B cell (primary cell): ENCODE data around the gene SLC24A3. TPM values are rescaled to one million over a fixed set of nuclear protein-coding genes. Genes with fewer than 3 reads are reported as not detected.

Source experiments
- ATAC-seq: fragments of 200-7000 bp; cut with Tn5 transposase; one replicate; pipeline ENCODE4 v1.10.0; 2021; ENCODE audit warnings: low read depth, mild to moderate bottlenecking, moderate number of reproducible peaks, moderate library complexity
- CTCF ChIA-PET: fragments of 350-600 bp; sonication (Branson Sonifier 250); formaldehyde crosslinking; loops from one replicate; lab custom pipeline; 2021; ENCODE audit warnings: antibody characterized with exemption, inconsistent platforms; lab: Charles Lee
- POLR2A ChIA-PET: fragments of 350-600 bp; sonication (Branson Sonifier 250); formaldehyde crosslinking; loops from one replicate; lab custom pipeline; 2021; ENCODE audit warnings: antibody characterized with exemption; lab: Charles Lee
- DNase-seq: peaks from one replicate; pipeline ENCODE4 v3.0.0; 2013
- H2AFZ ChIP-seq: 2 replicates; pipeline ENCODE4 v1.6.1; 2012; ENCODE audit warnings: mild to moderate bottlenecking, low read depth, low read length; ENCODE audit not compliant: insufficient read depth, poor library complexity, severe bottlenecking
- H3K27ac ChIP-seq, 2 donors: 1 replicate in 1 of 2; 2 replicates in 1 of 2; pipeline ENCODE4 v1.5.1; 2012 to 2013; ENCODE audit warnings: low read length in 2 of 2, mild to moderate bottlenecking in 2 of 2, moderate library complexity in 1 of 2
- H3K27me3 ChIP-seq, 4 experiments: fragments of 200-600 bp in 1 of 4; sonication (generic) in 1 of 4; replicated peaks in 1 of 4; 1 replicate in 2 of 4; 2 replicates in 2 of 4; pipeline versions ENCODE4 v1.6.1 to v1.7.0; 2013 to 2016; ENCODE audit warnings: low read length in 3 of 4, mild to moderate bottlenecking in 2 of 4, mixed read lengths in 1 of 4, moderate library complexity in 1 of 4; ENCODE audit not compliant: insufficient read depth in 4 of 4, control insufficient read depth in 3 of 4; ENCODE audit errors: control extremely low read depth in 1 of 4
- H3K36me3 ChIP-seq, 2 experiments: replicated peaks in 1 of 2; 1 replicate in 1 of 2; 2 replicates in 1 of 2; pipeline versions ENCODE4 v1.6.1 to v1.7.1; 2013; ENCODE audit warnings: low read length in 1 of 2; ENCODE audit not compliant: insufficient read depth in 2 of 2, control insufficient read depth in 1 of 2; ENCODE audit errors: control extremely low read depth in 1 of 2, extremely low read depth in 1 of 2
- H3K4me1 ChIP-seq, 2 donors: fragments of 200-600 bp in 1 of 2; sonication (generic) in 1 of 2; 1 replicate in 1 of 2; 2 replicates in 1 of 2; pipeline versions ENCODE4 v1.5.1 to v1.6.1; 2013 to 2017; ENCODE audit warnings: low read length in 2 of 2; ENCODE audit not compliant: control insufficient read depth in 2 of 2, insufficient read depth in 2 of 2
- H3K4me2 ChIP-seq: replicated peaks from 2 replicates; pipeline ENCODE3; 2012; ENCODE audit warnings: mild to moderate bottlenecking, low read depth, low read length; ENCODE audit not compliant: poor library complexity, severe bottlenecking
- H3K4me3 ChIP-seq, 5 experiments: fragments of 200-600 bp in 1 of 5; sonication (generic) in 1 of 5; 1 replicate in 3 of 5; 2 replicates in 2 of 5; pipeline versions ENCODE4 v1.5.1 to v1.7.0; 2011 to 2016; ENCODE audit warnings: low read length in 4 of 5, mild to moderate bottlenecking in 4 of 5, low read depth in 2 of 5, control low read depth in 1 of 5, moderate library complexity in 1 of 5; ENCODE audit not compliant: insufficient read depth in 1 of 5; ENCODE audit errors: control extremely low read depth in 1 of 5, extremely low read depth in 1 of 5
- H3K79me2 ChIP-seq: fragments of 200-600 bp; sonication (generic); one replicate; pipeline ENCODE4 v1.6.0; 2016; ENCODE audit warnings: low read length; ENCODE audit not compliant: control insufficient read depth, insufficient read depth
- H3K9ac ChIP-seq: fragments of 200-600 bp; sonication (generic); 2 replicates; pipeline ENCODE4 v1.6.1; 2017; ENCODE audit warnings: mild to moderate bottlenecking, low read length, moderate library complexity
- H3K9me3 ChIP-seq, 3 donors: one replicate each; pipeline versions ENCODE4 v1.6.1 to v1.7.1; 2013; ENCODE audit warnings: low read length in 2 of 3; ENCODE audit not compliant: control insufficient read depth in 2 of 3, insufficient read depth in 1 of 3; ENCODE audit errors: control extremely low read depth in 1 of 3
- H4K20me1 ChIP-seq: 2 replicates; pipeline ENCODE4 v1.6.0; 2012; ENCODE audit warnings: mild to moderate bottlenecking, low read length; ENCODE audit not compliant: insufficient read depth, control insufficient read depth, poor library complexity, severe bottlenecking
- H3K27ac Mint-ChIP-seq: one replicate; pipeline ENCODE4 v1.8.0; 2021; ENCODE audit warnings: mixed read lengths
- H3K27me3 Mint-ChIP-seq: one replicate; pipeline ENCODE4 v1.8.0; 2021; ENCODE audit warnings: mixed read lengths
- H3K4me1 Mint-ChIP-seq: one replicate; pipeline ENCODE4 v1.8.0; 2021; ENCODE audit warnings: mixed read lengths
- H3K4me3 Mint-ChIP-seq: one replicate; pipeline ENCODE4 v1.8.0; 2021; ENCODE audit warnings: mixed read lengths
- H3K9me3 Mint-ChIP-seq: one replicate; pipeline ENCODE4 v1.8.0; 2022; ENCODE audit warnings: mixed read lengths; ENCODE audit not compliant: insufficient read depth
- EZH2 ChIP-seq: IDR thresholded peaks from 2 replicates; pipeline ENCODE4 v1.6.1; 2012; ENCODE audit warnings: borderline replicate concordance, low read depth, mild to moderate bottlenecking, moderate library complexity, low read length; ENCODE audit not compliant: insufficient read depth, poor library complexity, severe bottlenecking
- WGBS: methylation state at CpG from one replicate; pipeline ENCODE4 v1.1.5; 2013; ENCODE audit warnings: missing lambda C conversion rate; ENCODE audit not compliant: insufficient coverage; 5-methylcytosine and 5-hydroxymethylcytosine counted together
- intact Hi-C: fragments of 100-400 bp; cut with micrococcal nuclease; formaldehyde crosslinking; loops from one replicate; pipeline ENCODE4 v1.10.0; 2022
- polyA plus RNA-seq: library from polyadenylated mRNA; depleted of rRNA; stranded (reverse); fragments of >200 nt; gene quantifications from 2 replicates; pipeline ENCODE4 v1.2.3, GENCODE V29; 2012
- total RNA-seq, 2 donors: library from RNA; stranded (reverse); fragments of 120-200 nt in 1 of 2; gene quantifications; 1 replicate in 1 of 2; 2 replicates in 1 of 2; pipeline versions ENCODE4 v1.2.3 to v1.2.4, GENCODE V29; 2013 to 2022
- TF ChIP-seq, protein P1 (sequence below): fragments of 200-600 bp; IDR thresholded peaks from one replicate; pipeline ENCODE4 v1.8.0; 2022; ENCODE audit warnings: antibody characterized with exemption, mild to moderate bottlenecking

Gene SLC24A3
- total and polyA plus RNA-seq, 2 donors (not counting 1 experiment from before 2014, with no cell fraction given) = not detected

DNA sequence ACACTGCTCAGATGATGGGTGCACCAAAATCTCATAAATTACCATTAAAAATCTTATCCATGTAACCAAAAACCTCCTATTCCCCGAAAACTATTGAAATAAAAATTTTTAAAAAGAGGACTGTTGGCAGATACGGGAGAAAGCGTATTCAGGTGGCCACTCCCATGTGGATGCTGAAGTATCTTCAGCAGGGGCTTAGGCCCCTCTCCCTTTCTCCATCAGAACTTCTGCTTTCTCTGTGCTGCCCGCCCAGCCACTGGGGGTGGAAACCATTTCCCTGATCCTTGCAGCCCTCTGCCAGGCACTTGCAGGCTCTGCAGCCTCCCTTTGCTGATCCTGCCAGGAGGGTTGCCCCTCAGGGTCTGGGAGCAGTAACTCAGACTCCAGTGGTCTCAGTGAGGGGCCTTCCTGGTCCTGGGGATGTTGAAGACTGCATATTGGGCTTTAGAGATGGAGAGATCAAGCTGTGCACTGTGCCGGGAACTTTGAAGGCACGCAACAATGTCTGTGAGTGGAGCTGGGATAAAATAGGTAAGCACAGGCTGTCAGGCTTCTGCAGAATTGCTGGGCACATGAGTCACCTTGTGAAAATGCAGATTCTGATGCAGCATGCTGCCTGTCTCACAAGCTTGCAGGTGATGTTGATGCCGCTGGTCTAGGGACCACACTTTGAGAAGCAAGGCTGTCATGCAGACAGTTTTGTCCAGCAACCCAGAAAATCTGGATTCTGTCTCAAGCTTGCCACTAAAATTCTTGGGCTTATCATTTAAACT lies 59.6 kb downstream of the SLC24A3 start:
- H3K9me3 ChIP-seq = no peaks in the 10 kb centered on the region
- Mint-ChIP-seq H3K27me3 (peaks cover 10% of the 10 kb centered on the region), H3K4me3 (no peak overlapping the region), H3K9me3 (no peaks in the 10 kb centered on the region), H3K27ac (no peak overlapping the region), H3K4me1 (no peaks in the 10 kb centered on the region)
- no peak overlapping the region for H2AFZ ChIP-seq
- intact Hi-C loops = no loop called here
- no peak overlapping the region for H3K4me3 ChIP-seq
- no peaks in the 10 kb centered on the region for H3K79me2 ChIP-seq
- H3K27ac ChIP-seq = no peak overlapping the region
- no peak overlapping the region for H3K4me2 ChIP-seq
- POLR2A ChIA-PET = no interaction called here
- TF ChIP-seq EZH2 = no peak
- TF ChIP-seq, protein P1, sequence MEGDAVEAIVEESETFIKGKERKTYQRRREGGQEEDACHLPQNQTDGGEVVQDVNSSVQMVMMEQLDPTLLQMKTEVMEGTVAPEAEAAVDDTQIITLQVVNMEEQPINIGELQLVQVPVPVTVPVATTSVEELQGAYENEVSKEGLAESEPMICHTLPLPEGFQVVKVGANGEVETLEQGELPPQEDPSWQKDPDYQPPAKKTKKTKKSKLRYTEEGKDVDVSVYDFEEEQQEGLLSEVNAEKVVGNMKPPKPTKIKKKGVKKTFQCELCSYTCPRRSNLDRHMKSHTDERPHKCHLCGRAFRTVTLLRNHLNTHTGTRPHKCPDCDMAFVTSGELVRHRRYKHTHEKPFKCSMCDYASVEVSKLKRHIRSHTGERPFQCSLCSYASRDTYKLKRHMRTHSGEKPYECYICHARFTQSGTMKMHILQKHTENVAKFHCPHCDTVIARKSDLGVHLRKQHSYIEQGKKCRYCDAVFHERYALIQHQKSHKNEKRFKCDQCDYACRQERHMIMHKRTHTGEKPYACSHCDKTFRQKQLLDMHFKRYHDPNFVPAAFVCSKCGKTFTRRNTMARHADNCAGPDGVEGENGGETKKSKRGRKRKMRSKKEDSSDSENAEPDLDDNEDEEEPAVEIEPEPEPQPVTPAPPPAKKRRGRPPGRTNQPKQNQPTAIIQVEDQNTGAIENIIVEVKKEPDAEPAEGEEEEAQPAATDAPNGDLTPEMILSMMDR = no peak
- H3K9ac ChIP-seq = no peak overlapping the region
- no peaks in the 10 kb centered on the region for H3K36me3 ChIP-seq
- 95% methylated on average over 6 of the region's 7 CpGs for WGBS
- H4K20me1 ChIP-seq = no peaks in the 10 kb centered on the region
- H3K27me3 ChIP-seq = peaks cover 0 to 10% (median 1%) of the 10 kb centered on the region in 4 experiments
- DNase-seq = no peak
- ATAC-seq = no peak
- H3K4me1 ChIP-seq = no peaks in the 10 kb centered on the region
- CTCF ChIA-PET = no interaction called here

DNA sequence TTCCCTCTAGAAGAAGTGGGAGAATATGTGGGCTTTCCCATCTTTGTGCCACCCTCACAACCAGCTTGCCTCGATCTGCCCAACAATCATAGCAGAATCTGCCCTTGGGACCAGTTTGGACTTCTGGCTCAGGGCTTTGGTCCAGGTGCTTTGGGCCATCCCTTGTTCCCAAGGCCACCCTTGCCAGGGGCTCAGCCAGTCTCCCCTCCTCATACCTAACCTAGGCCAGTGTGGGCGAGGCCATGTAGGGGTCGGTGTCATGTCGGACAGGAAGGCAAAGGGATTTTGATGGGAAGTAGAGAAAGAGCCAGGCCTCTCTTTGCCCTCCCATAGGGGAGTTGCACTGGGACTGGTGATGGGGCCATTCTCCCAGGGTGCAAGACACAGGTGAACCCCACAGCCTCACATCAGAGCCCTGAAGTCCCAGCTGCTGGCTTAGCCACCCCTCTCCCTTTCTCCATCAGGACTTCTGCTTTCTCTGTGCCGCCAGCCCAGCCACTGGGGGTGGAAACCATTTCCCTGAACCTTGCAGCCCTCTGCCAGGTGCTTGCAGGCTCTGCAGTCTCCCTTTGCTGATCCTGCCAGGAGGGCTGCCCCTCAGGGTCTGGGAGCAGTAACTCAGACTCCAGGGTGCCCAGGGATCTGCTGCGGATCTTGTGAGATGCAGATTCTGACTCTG lies 60.7 kb downstream of the SLC24A3 start:
- TF ChIP-seq, protein P1 = no peak
- TF ChIP-seq EZH2 = no peak
- Mint-ChIP-seq H3K27ac (no peak overlapping the region), H3K9me3 (no peaks in the 10 kb centered on the region), H3K4me1 (no peaks in the 10 kb centered on the region), H3K4me3 (no peak overlapping the region), H3K27me3 (peaks cover 10% of the 10 kb centered on the region)
- no peak overlapping the region for H2AFZ ChIP-seq
- H3K4me2 ChIP-seq = no peak overlapping the region
- no peaks in the 10 kb centered on the region for H4K20me1 ChIP-seq
- H3K4me3 ChIP-seq = no peak overlapping the region
- ATAC-seq (no peak), DNase-seq (no peak)
- intact Hi-C loops = no loop called here
- WGBS = 53% methylated on average over 3 of the region's 6 CpGs
- ChIA-PET POLR2A (no interaction called here), CTCF (no interaction called here)
- no peaks in the 10 kb centered on the region for H3K4me1 ChIP-seq
- H3K9me3 ChIP-seq = no peaks in the 10 kb centered on the region
- no peaks in the 10 kb centered on the region for H3K36me3 ChIP-seq
- H3K27ac ChIP-seq = no peak overlapping the region
- H3K79me2 ChIP-seq = no peaks in the 10 kb centered on the region
- H3K9ac ChIP-seq = no peak overlapping the region
- peaks cover 0 to 10% (median 1%) of the 10 kb centered on the region in 4 experiments for H3K27me3 ChIP-seq
